ENCODE data around the gene OR2V2.
"Not testable (repeated sequence)": the region's sequence is repeated elsewhere in the genome, so short reads cannot be mapped to it uniquely, and the experiment has no call there.

The OR2V2 gene

DNA sequence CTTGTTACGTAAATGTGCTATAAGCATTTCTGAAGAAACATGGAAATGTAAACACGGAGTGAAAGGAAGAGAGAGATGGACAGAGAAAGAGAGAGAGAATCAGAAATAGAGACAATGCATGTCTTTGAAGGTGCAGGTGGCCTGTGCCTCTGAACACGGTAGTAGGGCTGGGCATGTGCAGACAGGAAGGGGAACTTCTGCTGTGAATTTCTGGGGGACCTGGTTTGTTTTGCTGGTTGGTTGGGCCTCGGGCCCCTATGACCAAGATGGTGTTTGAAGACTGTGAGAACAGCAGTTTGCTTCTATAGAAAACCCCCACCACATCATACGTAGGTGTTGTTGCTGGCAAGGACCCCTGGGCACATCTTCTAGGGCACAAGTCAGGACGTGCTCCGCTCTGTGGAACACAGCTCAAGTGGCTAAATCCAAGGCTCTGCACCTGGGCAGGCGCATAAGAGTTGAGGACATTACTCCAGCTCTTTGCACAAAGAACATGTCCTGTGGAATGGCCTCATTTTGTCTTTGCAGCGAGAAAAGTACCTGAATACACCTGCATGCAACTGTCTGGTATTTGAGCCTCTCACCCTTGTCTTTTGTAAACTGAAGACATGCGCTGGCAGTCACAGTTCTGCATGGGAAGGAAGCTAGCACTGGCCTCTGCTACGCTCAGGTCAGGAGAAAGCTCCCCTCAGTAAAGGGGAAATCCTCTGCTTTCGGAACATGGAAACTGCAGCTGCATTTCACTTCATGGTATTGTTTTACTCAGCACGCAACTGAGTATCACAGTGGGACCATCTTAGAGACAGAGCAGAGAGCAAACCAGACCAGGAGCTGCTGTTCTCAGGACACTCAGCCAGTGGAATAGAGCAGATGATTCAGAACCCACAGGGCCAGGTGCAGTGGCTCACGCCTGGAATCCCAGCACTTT is 2.7 kb downstream of the OR2V2 start:
- H3K9me3 Mint-ChIP-seq (ENCODE audit: low read depth) = no peaks in the 10 kb centered on the region
- H3K27me3 Mint-ChIP-seq = peaks cover 22% of the 10 kb centered on the region

DNA sequence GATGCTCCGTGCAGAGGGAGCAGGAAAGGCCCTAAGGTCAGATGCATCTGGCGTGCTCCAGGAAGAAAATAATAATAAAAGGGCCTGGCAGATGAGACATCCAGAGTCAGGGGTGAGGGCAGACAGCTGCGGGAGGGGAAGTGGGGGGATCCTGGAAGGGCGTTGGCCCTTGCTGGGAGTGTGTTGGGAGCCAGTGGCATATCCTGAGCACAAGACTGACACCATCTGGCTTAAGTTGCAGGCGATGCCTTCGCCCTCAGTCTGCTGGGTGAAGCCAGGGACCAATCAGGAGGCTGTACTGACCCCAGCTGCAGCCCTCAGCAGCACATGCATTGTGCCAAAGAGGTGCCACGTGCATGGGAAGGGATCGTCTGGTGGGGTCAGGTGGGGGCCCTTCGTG is 3.8 kb downstream of the OR2V2 start:
- no peaks in the 10 kb centered on the region for H3K36me3 Mint-ChIP-seq
- H3K9me3 Mint-ChIP-seq (ENCODE audit: low read depth) = no peaks in the 10 kb centered on the region
- H3K27ac Mint-ChIP-seq = no peak overlapping the region
- peaks cover 22% of the 10 kb centered on the region for H3K27me3 Mint-ChIP-seq
- peaks cover 7% of the 10 kb centered on the region for H3K4me1 Mint-ChIP-seq (ENCODE audit: low read depth)
- H3K4me3 Mint-ChIP-seq = no peak overlapping the region

More for the DNA sequence above, 2.7 kb downstream of the OR2V2 start:
- H3K4me3 Mint-ChIP-seq = no peak overlapping the region
- no peaks in the 10 kb centered on the region for H3K36me3 Mint-ChIP-seq
- H3K4me1 Mint-ChIP-seq (ENCODE audit: low read depth) = peaks cover 7% of the 10 kb centered on the region
- H3K27ac Mint-ChIP-seq = no peak overlapping the region

DNA sequence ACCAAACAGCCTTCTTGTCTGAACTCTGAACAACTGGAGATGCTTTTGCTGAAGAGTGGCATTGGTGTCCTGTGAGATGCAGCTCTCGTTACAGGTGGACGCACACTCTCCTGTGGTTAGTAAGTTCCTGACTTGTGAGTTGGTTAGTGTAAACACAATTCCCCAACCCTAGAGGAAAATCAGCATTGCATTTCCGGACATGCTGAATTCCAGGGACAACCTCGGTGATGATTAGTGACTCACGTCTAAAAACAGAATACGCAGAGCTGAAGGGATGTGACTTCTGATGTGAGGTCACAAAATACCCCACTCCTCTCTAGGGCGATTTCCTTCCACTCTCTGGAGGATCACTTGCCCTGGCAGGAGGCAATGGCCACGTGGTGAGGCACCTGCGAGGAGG is 5.0 kb downstream of the OR2V2 start:
- H3K27ac Mint-ChIP-seq = no peak overlapping the region
- H3K36me3 Mint-ChIP-seq = no peaks in the 10 kb centered on the region
- H3K4me1 Mint-ChIP-seq (ENCODE audit: low read depth) = peaks cover 7% of the 10 kb centered on the region
- H3K27me3 Mint-ChIP-seq = peaks cover 16% of the 10 kb centered on the region
- H3K9me3 Mint-ChIP-seq (ENCODE audit: low read depth) = no peaks in the 10 kb centered on the region
- no peak overlapping the region for H3K4me3 Mint-ChIP-seq

DNA sequence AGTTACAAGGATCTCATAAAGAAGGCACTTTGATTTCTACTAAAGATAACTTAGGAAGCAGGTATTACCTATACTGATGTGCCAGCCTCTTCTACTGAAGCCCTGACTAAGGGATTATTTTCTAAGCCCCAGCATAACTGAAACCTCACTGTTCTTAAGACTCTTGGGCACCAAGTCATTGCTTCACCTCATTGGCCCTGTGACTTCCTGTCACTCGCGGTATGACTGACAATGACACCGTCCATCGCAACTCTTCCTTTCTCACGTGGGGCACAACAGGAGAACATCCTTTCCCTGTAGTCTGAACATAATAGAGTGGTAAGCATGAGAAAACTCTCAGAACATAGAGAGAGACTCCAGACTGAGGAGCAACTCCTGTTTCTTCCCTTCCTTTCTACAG is 6.4 kb downstream of the OR2V2 start:
- no peak overlapping the region for H3K4me3 Mint-ChIP-seq
- H3K27me3 Mint-ChIP-seq = peaks cover 7% of the 10 kb centered on the region
- H3K9me3 Mint-ChIP-seq (ENCODE audit: low read depth) = no peaks in the 10 kb centered on the region
- no peak overlapping the region for H3K27ac Mint-ChIP-seq
- no peaks in the 10 kb centered on the region for H3K36me3 Mint-ChIP-seq
- peaks cover 7% of the 10 kb centered on the region for H3K4me1 Mint-ChIP-seq (ENCODE audit: low read depth)

DNA sequence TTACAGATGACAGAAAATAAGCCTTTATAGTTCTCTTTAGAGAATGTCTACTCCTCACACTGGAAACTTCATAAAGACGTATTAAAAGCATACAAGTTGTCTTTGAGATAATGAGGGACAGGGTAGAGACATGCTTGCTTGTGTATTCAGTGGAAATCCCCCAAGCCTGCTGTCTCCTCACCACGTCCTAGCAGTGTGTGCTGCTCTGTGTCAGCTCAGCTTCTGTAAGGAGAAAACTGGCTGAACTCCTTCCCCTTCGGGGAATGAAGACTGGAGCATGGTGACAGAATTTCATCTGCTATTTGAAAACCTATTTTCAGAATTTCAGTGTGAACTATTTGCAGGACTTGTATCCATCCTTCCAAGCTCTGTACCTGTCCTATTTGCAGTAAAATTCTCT is 9.4 kb downstream of the OR2V2 start:
- no peak overlapping the region for H3K27ac Mint-ChIP-seq
- H3K9me3 Mint-ChIP-seq (ENCODE audit: low read depth) = no peaks in the 10 kb centered on the region
- H3K36me3 Mint-ChIP-seq = no peaks in the 10 kb centered on the region
- peaks cover 20% of the 10 kb centered on the region for H3K4me1 Mint-ChIP-seq (ENCODE audit: low read depth)
- no peak overlapping the region for H3K4me3 Mint-ChIP-seq
- H3K27me3 Mint-ChIP-seq = no peaks in the 10 kb centered on the region

DNA sequence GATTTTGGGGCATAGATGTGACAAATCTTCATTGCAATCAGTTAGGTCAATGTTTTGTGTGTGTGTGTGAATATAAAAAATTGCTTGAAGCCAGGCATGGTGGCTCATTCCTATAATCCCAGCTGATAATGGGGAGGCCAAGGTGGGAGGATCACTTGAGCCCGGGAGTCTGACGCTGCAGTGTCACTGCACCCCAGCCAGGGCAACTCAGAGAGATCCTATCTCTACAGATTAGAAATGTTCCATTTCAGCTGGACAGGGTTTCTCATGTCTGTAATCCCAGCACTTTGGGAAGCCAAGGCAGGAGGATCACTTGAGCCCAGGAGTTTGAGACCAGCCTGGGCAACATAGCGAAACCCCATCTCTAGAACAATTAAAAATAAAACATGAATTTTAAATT is 11.5 kb downstream of the OR2V2 start:
- no peaks in the 10 kb centered on the region for H3K9me3 Mint-ChIP-seq (ENCODE audit: low read depth)
- H3K27ac Mint-ChIP-seq = no peak overlapping the region
- H3K4me3 Mint-ChIP-seq = no peak overlapping the region
- peaks cover 32% of the 10 kb centered on the region for H3K4me1 Mint-ChIP-seq (ENCODE audit: low read depth)
- H3K27me3 Mint-ChIP-seq = no peaks in the 10 kb centered on the region
- no peaks in the 10 kb centered on the region for H3K36me3 Mint-ChIP-seq

DNA sequence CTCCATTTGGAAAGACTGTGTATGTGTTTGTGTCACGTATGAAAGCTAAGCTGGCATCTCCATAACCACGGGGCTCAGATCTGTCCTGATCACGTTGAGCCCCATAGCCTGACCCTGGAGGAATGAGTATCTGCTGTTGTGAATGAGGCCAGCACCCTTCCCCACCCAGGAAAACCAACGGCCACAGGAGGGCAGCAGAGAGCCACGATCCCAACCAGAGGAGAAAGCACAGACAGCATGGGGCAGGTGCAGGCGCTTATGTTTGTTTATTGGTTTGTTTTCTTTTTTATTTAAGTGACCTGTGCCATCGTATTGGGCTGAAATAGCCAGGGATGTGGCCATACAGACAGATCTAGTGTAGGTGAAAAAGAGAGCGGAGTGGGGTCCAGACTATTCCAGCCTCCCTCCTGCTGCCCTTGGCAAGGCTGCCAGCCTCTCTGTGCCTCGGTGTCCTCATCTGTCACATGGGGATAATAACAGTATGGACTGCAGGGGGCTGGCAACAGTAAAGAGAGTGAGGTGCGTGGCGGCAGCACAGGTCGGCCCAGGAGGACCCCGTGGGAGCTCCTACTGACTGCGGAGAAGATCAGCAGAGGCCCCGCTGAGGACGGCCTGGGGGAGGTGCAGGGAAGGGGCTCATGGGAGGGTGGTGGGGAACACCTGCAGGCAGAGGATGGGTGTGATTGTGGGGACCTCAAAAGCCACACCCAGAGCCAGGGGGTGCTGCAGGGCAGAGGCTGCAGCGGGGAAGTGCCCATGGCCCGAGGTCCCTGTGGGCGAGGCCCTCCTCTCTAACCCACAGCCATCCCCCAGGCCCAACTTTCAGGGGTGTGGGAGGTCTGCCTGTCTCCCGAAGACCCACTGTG is 12.1 kb downstream of the OR2V2 start:
- Mint-ChIP-seq H3K27ac (peak overlapping the region; percentile 94), H3K9me3 (ENCODE audit: low read depth) (no peaks in the 10 kb centered on the region), H3K4me1 (ENCODE audit: low read depth) (peaks cover 33% of the 10 kb centered on the region), H3K36me3 (no peaks in the 10 kb centered on the region), H3K4me3 (peak overlapping the region; percentile 82), H3K27me3 (no peaks in the 10 kb centered on the region)

DNA sequence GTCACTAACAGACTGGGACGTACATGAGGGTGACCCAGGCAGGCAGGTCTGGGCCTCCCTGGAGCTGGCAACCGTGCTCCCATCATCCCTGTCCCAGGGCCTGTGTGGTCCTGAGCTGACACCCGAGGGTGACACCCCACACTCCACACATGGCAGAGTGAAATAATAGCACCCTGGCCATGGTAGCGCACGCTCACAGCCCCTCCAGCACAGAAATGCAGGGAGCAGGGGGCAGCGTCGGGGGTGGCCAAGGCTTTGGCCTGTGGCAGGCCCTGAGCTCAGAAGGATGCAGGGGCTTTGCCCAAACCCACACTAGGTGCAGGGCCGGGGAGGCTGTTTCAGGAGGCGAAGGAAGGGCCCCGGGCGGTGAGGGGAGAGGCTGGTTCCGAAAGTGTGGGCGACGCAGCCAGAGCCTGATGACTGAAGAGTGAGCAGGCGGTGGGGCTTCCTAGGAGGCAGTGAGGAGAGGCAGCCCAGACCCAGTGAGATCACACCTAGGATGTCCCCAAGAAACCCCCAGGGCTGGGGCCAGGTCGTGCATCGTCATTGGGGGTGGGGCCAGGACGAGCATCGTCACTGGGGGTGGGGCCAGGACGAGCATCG is 12.9 kb downstream of the OR2V2 start:
- Mint-ChIP-seq H3K9me3 (ENCODE audit: low read depth) (no peaks in the 10 kb centered on the region), H3K27ac (peak overlapping the region; percentile 87), H3K4me3 (peak overlapping the region; percentile 54), H3K4me1 (ENCODE audit: low read depth) (peaks cover 35% of the 10 kb centered on the region), H3K36me3 (no peaks in the 10 kb centered on the region), H3K27me3 (no peaks in the 10 kb centered on the region)

DNA sequence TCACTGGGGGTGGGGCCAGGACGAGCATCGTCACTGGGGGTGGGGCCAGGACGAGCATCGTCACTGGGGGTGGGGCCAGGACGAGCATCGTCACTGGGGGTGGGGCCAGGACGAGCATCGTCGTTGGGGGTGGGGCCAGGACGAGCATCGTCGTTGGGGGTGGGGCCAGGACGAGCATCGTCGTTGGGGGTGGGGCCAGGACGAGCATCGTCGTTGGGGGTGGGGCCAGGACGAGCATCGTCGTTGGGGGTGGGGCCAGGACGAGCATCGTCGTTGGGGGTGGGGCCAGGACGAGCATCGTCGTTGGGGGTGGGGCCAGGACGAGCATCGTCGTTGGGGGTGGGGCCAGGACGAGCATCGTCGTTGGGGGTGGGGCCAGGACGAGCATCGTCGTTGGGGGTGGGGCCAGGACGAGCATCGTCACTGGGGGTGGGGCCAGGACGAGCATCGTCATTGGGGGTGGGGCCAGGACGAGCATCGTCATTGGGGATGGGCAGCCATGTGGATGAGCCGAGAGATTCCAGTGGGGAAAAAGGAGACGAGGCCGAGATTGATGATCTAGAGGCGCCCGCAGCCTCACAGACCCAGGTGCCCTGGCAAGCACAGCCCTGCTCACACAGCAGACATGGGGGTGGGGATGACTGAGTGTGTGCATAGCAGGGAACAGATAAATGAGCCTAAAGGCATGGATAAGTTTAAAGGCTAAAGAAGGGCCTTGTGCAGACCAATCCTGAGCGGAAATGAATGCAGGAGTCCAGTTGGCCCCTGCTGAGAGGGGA is 13.6 kb downstream of the OR2V2 start:
- peak overlapping the region; percentile 86 for H3K27ac Mint-ChIP-seq
- H3K9me3 Mint-ChIP-seq (ENCODE audit: low read depth); H3K27me3 Mint-ChIP-seq; H3K36me3 Mint-ChIP-seq: not testable (repeated sequence)
- peak overlapping the region; percentile 70 for H3K4me3 Mint-ChIP-seq
- peaks cover 40% of the 10 kb centered on the region for H3K4me1 Mint-ChIP-seq (ENCODE audit: low read depth)

DNA sequence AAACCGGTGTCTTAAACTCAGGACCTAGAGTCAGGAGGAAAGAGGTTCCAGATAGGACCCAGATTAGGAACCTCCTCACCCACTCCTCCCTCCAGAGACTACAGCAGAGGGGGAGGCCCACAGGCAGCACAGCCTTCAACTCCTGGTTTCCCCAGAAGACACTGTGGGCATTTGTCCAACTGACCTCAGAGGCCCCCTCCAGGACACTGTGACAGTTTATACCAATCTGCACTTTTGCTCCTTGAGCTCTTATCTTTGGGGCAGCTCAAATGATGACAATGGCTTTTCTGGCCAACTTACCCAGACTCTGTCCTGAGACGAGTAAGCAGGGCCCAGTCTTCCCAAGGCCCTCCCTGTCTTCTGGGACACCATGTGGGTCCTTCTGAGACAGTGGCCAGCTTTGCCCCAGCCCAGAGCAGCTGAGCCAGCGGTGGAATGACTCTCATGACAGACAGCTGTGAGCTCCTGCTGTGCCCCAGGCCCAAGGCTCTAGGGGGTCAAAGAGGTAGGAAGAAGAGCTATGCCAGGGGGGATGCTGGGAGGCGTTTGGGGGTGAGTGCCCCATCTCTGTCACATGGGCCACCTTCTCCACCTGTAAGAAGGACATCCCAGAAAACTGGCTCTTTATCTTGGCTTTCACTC is 14.3 kb downstream of the OR2V2 start:
- Mint-ChIP-seq H3K27ac (peak overlapping the region; percentile 86), H3K4me1 (ENCODE audit: low read depth) (peaks cover 47% of the 10 kb centered on the region), H3K27me3 (no peaks in the 10 kb centered on the region), H3K9me3 (ENCODE audit: low read depth) (no peaks in the 10 kb centered on the region), H3K36me3 (no peaks in the 10 kb centered on the region), H3K4me3 (peak overlapping the region; percentile 70)

DNA sequence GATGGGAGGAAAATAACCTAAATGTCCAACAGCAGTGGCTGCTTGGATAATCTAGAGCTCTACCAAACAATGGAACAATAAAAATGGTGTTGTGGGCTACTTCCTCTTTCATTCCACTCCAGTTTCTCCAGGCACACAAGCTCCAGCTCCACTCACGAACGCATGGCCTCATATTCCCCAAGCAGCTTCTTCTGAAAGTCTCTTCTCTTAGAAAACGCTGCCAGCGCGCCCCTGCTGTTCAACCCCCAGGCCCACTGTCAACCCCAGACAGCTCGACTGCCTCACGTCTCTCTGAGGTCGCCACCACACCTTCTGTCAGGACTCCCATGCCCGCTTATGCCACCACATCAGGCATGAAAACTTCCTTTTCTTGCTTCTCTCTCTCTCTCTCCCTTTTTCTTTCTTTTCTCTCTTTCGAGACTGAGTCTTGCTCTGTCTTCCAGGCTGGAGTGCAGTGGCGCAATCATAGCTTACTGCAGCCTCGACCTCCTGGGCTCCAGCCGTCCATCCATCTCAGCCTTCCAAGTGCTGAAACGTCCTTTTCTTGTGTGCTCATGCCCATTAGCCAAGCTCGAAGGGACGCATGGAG is 16.2 kb downstream of the OR2V2 start:
- no peaks in the 10 kb centered on the region for H3K9me3 Mint-ChIP-seq (ENCODE audit: low read depth)
- H3K27ac Mint-ChIP-seq = peak overlapping the region; percentile 97
- H3K4me1 Mint-ChIP-seq (ENCODE audit: low read depth) = peaks cover 65% of the 10 kb centered on the region
- H3K27me3 Mint-ChIP-seq = no peaks in the 10 kb centered on the region
- no peaks in the 10 kb centered on the region for H3K36me3 Mint-ChIP-seq
- peak overlapping the region; percentile 86 for H3K4me3 Mint-ChIP-seq

DNA sequence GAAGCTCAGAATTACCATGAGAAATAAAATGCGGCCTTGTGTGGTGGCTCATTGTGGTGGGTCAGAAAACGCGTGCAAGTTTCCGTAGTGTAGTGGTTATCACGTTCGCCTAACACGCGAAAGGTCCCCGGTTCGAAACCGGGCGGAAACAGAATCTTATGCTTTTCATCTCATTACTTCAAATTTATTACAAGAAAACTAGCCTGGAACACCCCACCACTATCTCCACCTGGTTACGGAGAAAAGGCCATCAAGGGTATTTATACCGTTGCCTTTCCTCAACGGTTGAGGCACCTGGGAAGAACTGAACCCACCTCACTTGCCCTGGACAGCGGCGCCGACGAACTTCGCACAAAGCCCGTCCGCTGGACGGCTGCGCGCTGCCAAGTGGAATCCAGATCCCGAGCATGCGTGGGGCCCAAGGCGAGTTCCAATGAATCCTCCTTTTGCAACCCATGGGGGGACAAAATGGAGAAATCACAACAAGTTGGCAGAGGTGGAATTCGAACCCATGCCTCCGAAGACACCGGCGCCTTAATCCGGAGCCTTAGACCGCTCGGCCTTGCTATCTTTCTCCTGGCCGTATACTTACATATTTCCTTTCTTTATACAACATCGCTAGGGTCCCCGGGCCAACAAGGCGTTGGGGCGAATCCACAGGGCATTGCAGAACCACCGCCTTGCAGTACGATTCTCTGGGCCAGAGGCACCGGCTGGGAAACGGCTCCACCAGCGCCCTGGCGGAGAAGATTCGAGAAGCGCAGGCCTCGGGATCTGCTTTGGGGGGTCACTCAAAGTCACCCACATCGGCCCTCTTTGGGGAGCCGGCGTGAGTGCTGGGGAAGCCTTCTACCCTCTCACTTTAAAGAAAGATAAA is 16.9 kb downstream of the OR2V2 start:
- Mint-ChIP-seq H3K9me3 (ENCODE audit: low read depth) (no peaks in the 10 kb centered on the region), H3K4me3 (peak overlapping the region; percentile 86), H3K27me3 (no peaks in the 10 kb centered on the region), H3K36me3 (no peaks in the 10 kb centered on the region), H3K4me1 (ENCODE audit: low read depth) (peaks cover 70% of the 10 kb centered on the region), H3K27ac (peak overlapping the region; percentile 97)

Measured in activated naive CD8-positive, alpha-beta T cell (primary cell).